Embryonic facial prominence (tissue), 1 donor: ENCODE data around the gene MED8.

ENCODE experiments used
- DNase-seq: peaks from one replicate; pipeline ENCODE4 v3.0.0-alpha.2; 2016; ENCODE audit errors: extremely low spot score

Gene MED8

GRCh38 chr1:43358746-43359693, 30.6 kb downstream of the MED8 start, which contains the start of gene CDC20:
CDC20 (plus strand) TSS chr1:43358981; CDS start chr1:43359216, 235 bp downstream.
- peak; percentile 95 for DNase-seq

GRCh38 chr1:43358121-43358745, 31.4 kb downstream of the MED8 start:
- DNase-seq, result no peak

- DNase-seq, result no peak
These were observed 32.3 kb downstream of the MED8 start for GRCh38 chr1:43357251-43357650.

GRCh38 chr1:43354936-43355335, 34.7 kb downstream of the MED8 start:
- no peak for DNase-seq

DNA sequence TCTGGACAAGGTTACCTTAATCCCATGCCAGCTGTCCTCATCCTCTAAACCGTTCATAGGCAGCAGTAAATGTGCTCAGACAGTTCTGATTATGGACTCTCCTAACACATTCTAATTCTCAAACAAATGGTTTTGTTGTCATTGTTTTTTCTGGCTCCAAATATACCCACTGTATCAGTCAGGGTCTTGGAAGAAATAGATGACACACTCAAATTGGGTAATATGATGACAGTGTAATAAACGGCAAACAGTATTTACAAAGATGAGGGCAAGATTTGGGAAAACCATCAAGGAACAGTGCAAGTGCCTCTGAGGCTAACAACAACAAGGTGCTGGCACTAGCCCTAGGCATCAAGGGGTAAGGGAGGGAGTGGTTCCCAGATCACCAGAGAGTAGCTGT, 35.1 kb downstream of the MED8 start:
- no peak for DNase-seq

GRCh38 chr1:43352881-43353280, 36.7 kb downstream of the MED8 start:
- no peak for DNase-seq

GRCh38 chr1:43352351-43352705, 37.3 kb downstream of the MED8 start:
- no peak for DNase-seq

DNA sequence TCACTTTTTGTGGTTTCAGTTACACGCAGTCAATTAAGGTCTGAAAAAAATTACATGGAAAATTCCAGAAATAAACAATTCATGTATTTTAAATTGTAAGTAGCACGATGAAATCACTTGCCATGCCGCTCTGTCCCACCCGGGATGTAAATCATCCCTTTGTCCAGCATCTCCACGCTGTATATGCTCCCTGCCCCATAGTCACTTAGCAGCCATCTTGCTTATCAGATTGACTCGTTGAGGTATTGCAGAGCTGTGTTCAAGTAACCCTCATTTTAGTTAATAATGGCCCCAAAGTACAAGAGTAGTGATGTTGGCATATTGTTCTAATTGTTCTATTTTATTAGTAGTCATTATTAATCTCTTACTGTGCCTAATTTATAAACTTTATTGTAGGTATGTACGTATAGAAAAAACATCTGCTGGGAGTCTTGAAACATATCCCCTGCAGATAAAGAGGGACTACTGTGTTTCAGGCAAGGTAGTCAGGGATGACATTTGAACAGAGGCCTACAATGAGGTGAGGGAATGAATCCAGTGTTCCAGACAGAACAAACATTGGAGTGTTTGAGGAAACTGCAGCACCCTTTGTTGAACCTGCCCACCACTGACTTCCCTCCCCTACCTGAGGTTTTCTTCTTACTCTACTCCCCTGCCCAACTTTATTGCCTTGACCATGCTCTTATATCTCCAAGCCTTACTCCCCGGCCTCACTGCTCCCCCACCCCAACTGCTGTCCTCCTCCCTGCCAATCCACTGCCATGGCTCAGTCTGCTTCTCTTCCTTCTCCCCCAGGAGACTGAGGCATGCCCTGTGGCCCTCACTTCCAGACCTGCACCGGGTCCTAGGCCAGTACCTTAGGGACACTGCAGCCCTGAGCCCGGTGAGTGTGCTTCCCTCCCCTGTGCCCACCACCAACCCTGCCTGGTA, 37.9 kb downstream of the MED8 start:
- DNase-seq, result no peak

DNA sequence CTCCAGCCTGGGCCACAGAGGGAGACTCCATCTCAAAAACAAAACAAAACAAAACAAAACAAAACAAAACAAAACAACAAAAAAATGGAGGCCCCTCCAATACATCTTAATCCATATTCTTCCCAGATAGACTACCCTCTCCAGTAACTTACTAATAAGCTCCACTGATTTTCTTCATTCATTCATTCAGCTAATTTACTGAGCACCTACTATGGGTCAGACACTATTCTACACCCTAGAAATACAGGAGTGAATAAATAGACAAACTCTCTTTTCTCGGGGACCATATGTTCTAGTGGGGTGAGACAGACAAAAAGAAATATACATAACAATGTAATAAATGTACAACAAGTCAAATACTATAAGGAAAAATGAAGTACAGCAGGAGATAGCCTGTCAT, 38.6 kb downstream of the MED8 start:
- no peak for DNase-seq

GRCh38 chr1:43349594-43350306, 39.9 kb downstream of the MED8 start:
- DNase-seq, result no peak

DNA sequence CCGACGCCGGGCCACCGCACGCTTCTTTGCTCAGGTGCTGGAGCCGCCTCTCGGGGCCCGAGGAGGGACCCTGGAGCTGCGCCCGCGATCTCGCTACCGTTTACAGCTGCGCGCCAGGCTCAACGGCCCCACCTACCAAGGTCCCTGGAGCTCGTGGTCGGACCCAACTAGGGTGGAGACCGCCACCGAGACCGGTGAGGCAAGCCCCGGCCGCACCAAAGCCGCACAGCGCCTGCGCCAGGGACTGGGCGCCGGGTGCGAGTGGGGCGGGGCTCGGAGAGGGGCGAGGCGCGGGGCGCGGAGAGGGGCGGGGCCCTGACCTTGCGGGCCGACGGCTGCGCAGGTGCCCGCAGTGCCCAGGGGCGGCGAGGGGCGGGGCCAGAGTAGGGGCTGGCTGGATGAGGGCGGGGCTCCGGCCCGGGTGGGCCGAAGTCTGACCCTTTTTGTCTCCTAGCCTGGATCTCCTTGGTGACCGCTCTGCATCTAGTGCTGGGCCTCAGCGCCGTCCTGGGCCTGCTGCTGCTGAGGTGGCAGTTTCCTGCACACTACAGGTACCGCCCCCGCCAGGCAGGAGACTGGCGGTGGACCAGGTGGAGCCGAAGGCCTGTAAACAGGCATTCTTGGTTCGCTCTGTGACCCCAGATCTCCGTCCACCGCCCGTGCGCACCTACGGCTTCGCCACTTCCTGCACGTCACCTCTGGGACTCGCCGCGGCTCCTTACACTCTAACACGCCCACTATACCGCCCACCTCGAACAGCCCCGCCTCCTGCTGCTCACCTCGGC, 40.6 kb downstream of the MED8 start:
- peak; percentile 27 for DNase-seq

- DNase-seq, result no peak
These were observed 41.2 kb downstream of the MED8 start for GRCh38 chr1:43348343-43348808.

GRCh38 chr1:43346636-43347035, 43.0 kb downstream of the MED8 start:
- no peak for DNase-seq

DNA sequence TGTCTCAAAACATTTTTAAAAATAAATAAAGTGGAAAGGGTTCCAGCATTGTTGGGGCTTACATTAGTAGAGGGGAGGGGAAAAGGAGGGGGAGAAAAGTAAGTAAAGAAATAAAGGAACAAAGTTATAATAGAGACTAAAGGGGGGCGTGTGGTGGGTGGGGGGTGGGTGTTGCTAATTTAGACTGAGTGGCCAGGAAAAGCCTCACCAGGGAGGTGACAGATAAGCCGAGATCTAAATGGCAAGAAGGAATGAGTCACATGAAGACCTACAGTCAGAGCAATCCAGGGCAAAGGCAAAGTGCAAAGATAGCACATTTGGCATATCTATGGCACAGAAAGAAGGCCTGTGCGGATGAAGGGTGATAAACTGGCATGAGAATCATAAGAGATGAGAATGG, 44.5 kb downstream of the MED8 start:
- no peak for DNase-seq

DNA sequence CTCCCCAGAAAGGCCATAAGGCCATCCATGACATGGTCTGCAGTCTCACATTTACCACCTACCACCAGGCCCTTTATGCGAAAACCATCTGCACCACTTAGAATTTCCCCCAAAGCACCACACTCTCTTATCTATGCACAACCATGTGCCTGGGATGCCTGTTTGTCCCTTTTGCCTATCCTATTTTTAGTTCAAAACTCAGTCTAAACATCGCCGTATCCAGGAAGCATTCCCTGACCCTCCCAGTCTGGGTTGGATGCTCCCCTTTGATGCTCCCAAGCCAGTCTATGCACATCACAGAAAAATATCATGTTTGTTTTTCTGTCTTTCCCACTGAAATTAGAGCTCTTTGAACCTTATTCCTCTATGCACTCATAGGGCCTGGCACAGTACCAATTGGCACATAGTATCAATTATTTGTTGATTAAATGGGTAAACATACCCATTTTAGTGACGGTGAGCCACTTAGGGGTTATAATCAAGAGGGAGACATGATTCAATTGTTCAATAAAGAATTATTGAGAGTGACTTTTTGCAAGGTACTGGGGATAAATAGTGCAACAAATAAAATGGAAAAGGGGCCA, 45.2 kb downstream of the MED8 start:
- no peak for DNase-seq

GRCh38 chr1:43340559-43340958, 49.0 kb downstream of the MED8 start:
- DNase-seq, result no peak

DNA sequence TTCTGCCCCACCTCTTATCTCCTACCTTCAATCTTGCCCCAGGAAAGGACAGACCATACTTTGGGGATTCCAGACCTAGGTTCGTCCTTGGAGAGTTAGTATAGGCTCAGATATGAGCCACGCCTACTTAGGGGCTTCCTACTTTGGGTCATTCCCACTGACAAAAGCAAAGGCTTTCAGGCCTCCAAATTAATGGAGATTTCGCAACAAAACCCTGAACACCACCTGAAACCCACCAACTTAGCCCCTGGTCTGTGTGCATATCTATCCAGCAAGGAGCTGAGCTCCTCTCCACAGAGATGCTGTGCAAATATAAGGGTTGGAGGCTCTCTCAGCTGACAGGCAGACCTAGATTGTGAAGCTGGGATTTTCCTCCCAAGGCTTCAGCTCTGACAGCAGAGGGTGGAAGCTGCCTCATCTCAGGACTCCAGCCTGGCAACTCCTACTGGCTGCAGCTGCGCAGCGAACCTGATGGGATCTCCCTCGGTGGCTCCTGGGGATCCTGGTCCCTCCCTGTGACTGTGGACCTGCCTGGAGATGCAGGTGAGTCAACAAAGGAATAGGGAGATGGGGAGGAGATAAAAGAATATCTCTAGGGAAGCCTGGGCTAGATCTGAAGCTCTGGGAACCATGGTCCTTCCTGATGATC, 49.9 kb downstream of the MED8 start:
- no peak for DNase-seq

DNA sequence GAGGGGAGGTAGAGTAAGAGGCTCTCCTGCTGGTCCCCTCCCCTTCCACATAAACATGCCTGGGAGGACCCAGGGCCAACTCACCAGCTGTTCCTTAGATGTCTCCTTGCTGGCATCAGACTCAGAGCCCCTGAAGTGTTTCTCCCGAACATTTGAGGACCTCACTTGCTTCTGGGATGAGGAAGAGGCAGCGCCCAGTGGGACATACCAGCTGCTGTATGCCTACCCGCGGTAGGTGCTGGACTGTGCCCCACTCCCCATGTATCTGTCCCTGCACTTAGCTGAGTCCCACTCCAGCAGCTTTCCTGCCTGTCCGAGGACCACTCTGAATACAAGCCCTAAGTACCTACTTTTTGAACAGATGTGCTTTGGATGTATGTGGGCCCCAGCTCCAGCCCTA, 51.6 kb downstream of the MED8 start:
- DNase-seq, result no peak

DNA sequence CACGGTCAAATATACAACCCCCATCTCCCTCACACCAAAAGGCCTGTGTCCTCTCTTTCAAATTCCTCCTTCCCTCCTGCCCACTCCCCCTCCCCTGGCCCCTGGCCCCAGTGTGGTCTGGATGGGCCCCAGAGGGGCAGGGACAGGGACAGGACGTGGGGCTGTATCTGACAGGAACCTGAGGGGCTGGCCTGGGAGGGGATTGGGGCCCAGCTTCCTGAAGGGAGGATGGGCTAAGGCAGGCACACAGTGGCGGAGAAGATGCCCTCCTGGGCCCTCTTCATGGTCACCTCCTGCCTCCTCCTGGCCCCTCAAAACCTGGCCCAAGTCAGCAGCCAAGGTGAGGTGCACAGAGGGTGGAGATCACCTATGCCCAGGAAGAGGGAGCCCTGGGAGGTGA, 52.0 kb downstream of the MED8 start, which contains the start of gene MPL:
Gene MPL (plus strand): TSS at position 231 of the 400 bp plus-strand sequence. CDS start 31 bp downstream, at position 262.
- no peak for DNase-seq
